ENCODE data around the gene NINJ2.

NINJ2 gene

GRCh38 chr12:697481-697880 is 34.2 kb upstream of the NINJ2 start:
- H3K27ac ChIP-seq = no peak overlapping the region
- TF ChIP-seq ZFX (IDR thresholded peaks at IDR 0.05) (no peak), CTCF (conservative IDR thresholded peaks at IDR 0.05) (no peak)

- H3K27ac ChIP-seq = no peak overlapping the region
- TF ChIP-seq ZFX (IDR thresholded peaks at IDR 0.05) (no peak), CTCF (conservative IDR thresholded peaks at IDR 0.05) (no peak)
These were observed 31.7 kb upstream of the NINJ2 start for GRCh38 chr12:694734-695503.

GRCh38 chr12:693934-694533 is 30.8 kb upstream of the NINJ2 start:
- TF ChIP-seq CTCF (conservative IDR thresholded peaks at IDR 0.05) (no peak), ZFX (IDR thresholded peaks at IDR 0.05) (no peak)
- no peak overlapping the region for H3K27ac ChIP-seq

GRCh38 chr12:692274-692673 is 29.0 kb upstream of the NINJ2 start:
- no peak overlapping the region for H3K27ac ChIP-seq
- TF ChIP-seq ZFX (IDR thresholded peaks at IDR 0.05) (no peak), CTCF (conservative IDR thresholded peaks at IDR 0.05) (no peak)

- no peak overlapping the region for H3K27ac ChIP-seq
- TF ChIP-seq CTCF (conservative IDR thresholded peaks at IDR 0.05) (no peak), ZFX (IDR thresholded peaks at IDR 0.05) (no peak)
These were observed 27.2 kb upstream of the NINJ2 start for GRCh38 chr12:690466-690865.

GRCh38 chr12:685388-685787 is 22.1 kb upstream of the NINJ2 start:
- no peak overlapping the region for H3K27ac ChIP-seq
- TF ChIP-seq ZFX (IDR thresholded peaks at IDR 0.05) (no peak), CTCF (conservative IDR thresholded peaks at IDR 0.05) (no peak)

GRCh38 chr12:684416-684815 is 21.2 kb upstream of the NINJ2 start:
- TF ChIP-seq CTCF (conservative IDR thresholded peaks at IDR 0.05) (no peak), ZFX (IDR thresholded peaks at IDR 0.05) (no peak)
- no peak overlapping the region for H3K27ac ChIP-seq
